ENCODE measurements around the gene TNKS1BP1.

GRCh38 chr11:57343825-57344224 lies 19.1 kb upstream of the TNKS1BP1 start:
- TF ChIP-seq CTCF (IDR thresholded peaks at IDR 0.05): no peak
- TF ChIP-seq EP300 (IDR thresholded peaks at IDR 0.05): no peak
- no peak for TF ChIP-seq POLR2AphosphoS5 (IDR thresholded peaks at IDR 0.05)
